ENCODE measurements around the gene MEGF9.

MEGF9 gene

DNA sequence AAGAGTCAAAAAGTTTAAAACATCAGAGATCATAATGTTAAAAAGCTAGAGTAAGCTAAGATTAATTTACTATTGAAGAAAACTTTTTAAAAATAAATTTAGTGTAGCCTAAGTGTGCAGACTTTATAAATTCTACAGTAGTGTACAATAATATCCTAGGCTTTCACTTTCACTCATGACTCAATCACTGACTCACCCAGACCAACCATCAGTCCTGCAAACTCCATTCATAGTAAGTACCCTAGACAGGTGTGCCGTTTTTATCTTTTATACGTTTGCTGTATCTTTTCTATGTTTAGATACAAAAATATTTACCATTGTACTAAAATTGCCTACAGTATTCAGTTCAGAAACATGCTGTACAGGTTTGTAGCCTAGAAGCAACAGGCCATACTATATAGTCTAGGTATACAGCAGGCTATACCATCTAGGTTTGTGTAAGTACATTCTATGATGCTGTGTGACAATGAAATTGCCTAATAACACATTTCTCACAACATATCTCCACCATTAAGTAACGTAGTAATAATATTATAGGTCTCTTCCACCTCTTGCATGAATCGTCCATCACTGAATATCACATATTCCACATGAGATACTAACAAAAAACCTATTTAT, 59.2 kb downstream of the MEGF9 start:
- Histone ChIP-seq H3K4me1 (ENCODE audit: control insufficient read depth, low read length) (no peaks in the 10 kb centered on the region), H3K27ac (ENCODE audit: low read depth, low read length) (no peak overlapping the region), H4K20me1 (ENCODE audit: control insufficient read depth, insufficient read depth, low read depth, low read length) (no peaks in the 10 kb centered on the region), H3K9me3 (ENCODE audit: control insufficient read depth, insufficient read depth, low read length) (no peaks in the 10 kb centered on the region), H3K4me3 (ENCODE audit: low read length) (no peak overlapping the region), H3K9me2 (replicated peaks; ENCODE audit: control insufficient read depth, low read length) (no peaks in the 10 kb centered on the region), H3F3A (ENCODE audit: control insufficient read depth, insufficient read depth) (no peaks in the 10 kb centered on the region), H3K36me3 (ENCODE audit: control insufficient read depth, low read length) (no peaks in the 10 kb centered on the region), H3K79me2 (ENCODE audit: control insufficient read depth, low read length) (no peaks in the 10 kb centered on the region), H3K4me2 (ENCODE audit: low read length) (no peak overlapping the region), H3K27me3 (ENCODE audit: control insufficient read depth, low read length) (no peaks in the 10 kb centered on the region)
- no peak for TF ChIP-seq EZH2phosphoT487 (IDR thresholded peaks at IDR 0.05; ENCODE audit: borderline replicate concordance, low read length)
- TF ChIP-seq, protein P1, sequence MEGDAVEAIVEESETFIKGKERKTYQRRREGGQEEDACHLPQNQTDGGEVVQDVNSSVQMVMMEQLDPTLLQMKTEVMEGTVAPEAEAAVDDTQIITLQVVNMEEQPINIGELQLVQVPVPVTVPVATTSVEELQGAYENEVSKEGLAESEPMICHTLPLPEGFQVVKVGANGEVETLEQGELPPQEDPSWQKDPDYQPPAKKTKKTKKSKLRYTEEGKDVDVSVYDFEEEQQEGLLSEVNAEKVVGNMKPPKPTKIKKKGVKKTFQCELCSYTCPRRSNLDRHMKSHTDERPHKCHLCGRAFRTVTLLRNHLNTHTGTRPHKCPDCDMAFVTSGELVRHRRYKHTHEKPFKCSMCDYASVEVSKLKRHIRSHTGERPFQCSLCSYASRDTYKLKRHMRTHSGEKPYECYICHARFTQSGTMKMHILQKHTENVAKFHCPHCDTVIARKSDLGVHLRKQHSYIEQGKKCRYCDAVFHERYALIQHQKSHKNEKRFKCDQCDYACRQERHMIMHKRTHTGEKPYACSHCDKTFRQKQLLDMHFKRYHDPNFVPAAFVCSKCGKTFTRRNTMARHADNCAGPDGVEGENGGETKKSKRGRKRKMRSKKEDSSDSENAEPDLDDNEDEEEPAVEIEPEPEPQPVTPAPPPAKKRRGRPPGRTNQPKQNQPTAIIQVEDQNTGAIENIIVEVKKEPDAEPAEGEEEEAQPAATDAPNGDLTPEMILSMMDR (IDR thresholded peaks at IDR 0.05; ENCODE audit: low read depth, low read length, poor library complexity, severe bottlenecking): no peak

DNA sequence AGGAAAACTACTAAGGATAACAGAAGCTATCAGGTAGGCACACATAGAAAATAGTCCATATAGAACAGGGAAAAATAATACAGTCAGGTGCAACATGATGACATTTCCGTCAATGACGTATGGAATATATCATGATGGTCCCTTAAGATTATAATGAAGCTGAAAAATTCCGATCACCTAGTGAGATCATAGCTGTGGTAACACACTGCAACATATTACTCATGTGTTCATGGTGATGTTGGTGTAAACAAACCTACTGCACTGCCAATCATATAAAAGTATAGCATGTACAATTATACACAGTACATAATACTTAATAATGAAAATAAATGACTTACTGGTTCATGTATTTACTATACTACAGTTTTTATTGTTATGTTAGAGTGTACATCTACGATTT, 60.0 kb downstream of the MEGF9 start:
- TF ChIP-seq, protein P1 (IDR thresholded peaks at IDR 0.05; ENCODE audit: low read depth, low read length, poor library complexity, severe bottlenecking): no peak
- no peak for TF ChIP-seq EZH2phosphoT487 (IDR thresholded peaks at IDR 0.05; ENCODE audit: borderline replicate concordance, low read length)
- no peaks in the 10 kb centered on the region for H3K36me3 ChIP-seq (ENCODE audit: control insufficient read depth, low read length)

DNA sequence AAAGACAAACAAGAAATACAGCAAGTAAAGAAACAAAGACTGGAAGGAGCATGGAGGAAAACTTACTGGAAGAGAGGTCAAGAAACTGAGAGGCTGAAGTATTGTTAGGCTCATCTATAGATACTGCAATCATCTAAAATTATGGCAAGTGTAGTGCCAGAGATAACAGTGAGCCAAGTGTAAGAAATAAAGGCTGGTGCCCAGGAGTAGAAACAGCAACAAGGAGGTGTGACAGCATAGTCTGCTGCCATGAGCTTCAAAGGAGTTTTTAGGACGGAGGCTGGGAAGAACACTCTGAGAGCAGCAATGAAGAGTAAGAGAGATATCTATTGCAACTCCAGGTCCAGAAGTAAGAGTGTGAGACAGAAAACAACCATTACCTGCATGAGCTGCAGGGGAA, 60.5 kb downstream of the MEGF9 start:
- Histone ChIP-seq H3K36me3 (ENCODE audit: control insufficient read depth, low read length) (no peaks in the 10 kb centered on the region), H3K27me3 (ENCODE audit: control insufficient read depth, low read length) (no peaks in the 10 kb centered on the region), H3K9me2 (replicated peaks; ENCODE audit: control insufficient read depth, low read length) (no peaks in the 10 kb centered on the region), H3K27ac (ENCODE audit: low read depth, low read length) (no peak overlapping the region), H3F3A (ENCODE audit: control insufficient read depth, insufficient read depth) (no peaks in the 10 kb centered on the region), H3K4me2 (ENCODE audit: low read length) (no peak overlapping the region), H3K4me3 (ENCODE audit: low read length) (no peak overlapping the region), H3K4me1 (ENCODE audit: control insufficient read depth, low read length) (no peaks in the 10 kb centered on the region), H4K20me1 (ENCODE audit: control insufficient read depth, insufficient read depth, low read depth, low read length) (no peaks in the 10 kb centered on the region), H3K79me2 (ENCODE audit: control insufficient read depth, low read length) (no peaks in the 10 kb centered on the region), H3K9me3 (ENCODE audit: control insufficient read depth, insufficient read depth, low read length) (no peaks in the 10 kb centered on the region)
- TF ChIP-seq, protein P1 (IDR thresholded peaks at IDR 0.05; ENCODE audit: low read depth, low read length, poor library complexity, severe bottlenecking): no peak
- no peak for TF ChIP-seq EZH2phosphoT487 (IDR thresholded peaks at IDR 0.05; ENCODE audit: borderline replicate concordance, low read length)

More for the DNA sequence above, 60.0 kb downstream of the MEGF9 start:
- no peaks in the 10 kb centered on the region for H3K79me2 ChIP-seq (ENCODE audit: control insufficient read depth, low read length)
- no peaks in the 10 kb centered on the region for H3F3A ChIP-seq (ENCODE audit: control insufficient read depth, insufficient read depth)
- H3K9me3 ChIP-seq (ENCODE audit: control insufficient read depth, insufficient read depth, low read length): no peaks in the 10 kb centered on the region
- H3K27ac ChIP-seq (ENCODE audit: low read depth, low read length): no peak overlapping the region
- no peak overlapping the region for H3K4me2 ChIP-seq (ENCODE audit: low read length)
- no peak overlapping the region for H3K4me3 ChIP-seq (ENCODE audit: low read length)
- H3K9me2 ChIP-seq (replicated peaks; ENCODE audit: control insufficient read depth, low read length): no peaks in the 10 kb centered on the region
- no peaks in the 10 kb centered on the region for H3K27me3 ChIP-seq (ENCODE audit: control insufficient read depth, low read length)
- no peaks in the 10 kb centered on the region for H4K20me1 ChIP-seq (ENCODE audit: control insufficient read depth, insufficient read depth, low read depth, low read length)
- H3K4me1 ChIP-seq (ENCODE audit: control insufficient read depth, low read length): no peaks in the 10 kb centered on the region

All from DOHH2 (cell line).